GM18498 (cell line): ENCODE data around the gene RUNDC3A.

Experiments used
- ATAC-seq: cut with Tn5 transposase; IDR thresholded peaks from one replicate; pipeline ENCODE4 v1.9.1; 2021; ENCODE audit warnings: mild to moderate bottlenecking, moderate library complexity; ENCODE audit not compliant: unreplicated experiment

RUNDC3A gene

GRCh38 chr17:44283344-44284023, 24.9 kb upstream of the RUNDC3A start:
- ATAC-seq, result no peak

- no peak for ATAC-seq
These were observed 24.4 kb upstream of the RUNDC3A start for GRCh38 chr17:44284024-44284400.

GRCh38 chr17:44287651-44288050, 20.8 kb upstream of the RUNDC3A start:
- ATAC-seq, result no peak

- ATAC-seq, result no peak
These were observed 14.7 kb upstream of the RUNDC3A start for GRCh38 chr17:44293509-44294226.

GRCh38 chr17:44297975-44298374, 10.4 kb upstream of the RUNDC3A start:
- no peak for ATAC-seq

- ATAC-seq, result no peak
These were observed 3.8 kb upstream of the RUNDC3A start for GRCh38 chr17:44304651-44305050.

GRCh38 chr17:44307387-44308186, 814 bp upstream of the RUNDC3A start:
- no peak for ATAC-seq

GRCh38 chr17:44308865-44309264, 464 bp downstream of the RUNDC3A start:
- no peak for ATAC-seq

- no peak for ATAC-seq
These were observed 1.1 kb downstream of the RUNDC3A start for GRCh38 chr17:44309472-44309871.

GRCh38 chr17:44310188-44310587, 1.8 kb downstream of the RUNDC3A start:
- no peak for ATAC-seq

- no peak for ATAC-seq
These were observed 2.4 kb downstream of the RUNDC3A start for GRCh38 chr17:44310609-44311376.

GRCh38 chr17:44311562-44312181, 3.3 kb downstream of the RUNDC3A start:
- ATAC-seq, result no peak

GRCh38 chr17:44312396-44313104, 4.1 kb downstream of the RUNDC3A start:
- no peak for ATAC-seq

- ATAC-seq, result no peak
These were observed 5.6 kb downstream of the RUNDC3A start for GRCh38 chr17:44314031-44314430.

GRCh38 chr17:44314524-44314868, 6.1 kb downstream of the RUNDC3A start:
- no peak for ATAC-seq

GRCh38 chr17:44314869-44315661, 6.7 kb downstream of the RUNDC3A start:
- no peak for ATAC-seq

GRCh38 chr17:44315760-44316731, 7.6 kb downstream of the RUNDC3A start:
- no peak for ATAC-seq

- ATAC-seq, result no peak
These were observed 9.1 kb downstream of the RUNDC3A start for GRCh38 chr17:44317545-44317944.
